GM18951 (cell line): ENCODE results near the gene ARHGAP33.

Experiments used
- POLR2A ChIP-seq: IDR thresholded peaks from 4 replicates; pipeline ENCODE4 v1.6.1; 2011; ENCODE audit warnings: mild to moderate bottlenecking; ENCODE audit not compliant: insufficient read length, insufficient read depth; ENCODE audit errors: extremely low read depth
- in situ Hi-C: fragments of 300-500 bp; cut with MboI; formaldehyde crosslinking; loops from one replicate; pipeline ENCODE4 v1.12.0; 2022; ENCODE audit warnings: low sequenced_read_pairs, mixed read lengths, inconsistent platforms; ENCODE audit not compliant: unreplicated experiment

Gene ARHGAP33

DNA sequence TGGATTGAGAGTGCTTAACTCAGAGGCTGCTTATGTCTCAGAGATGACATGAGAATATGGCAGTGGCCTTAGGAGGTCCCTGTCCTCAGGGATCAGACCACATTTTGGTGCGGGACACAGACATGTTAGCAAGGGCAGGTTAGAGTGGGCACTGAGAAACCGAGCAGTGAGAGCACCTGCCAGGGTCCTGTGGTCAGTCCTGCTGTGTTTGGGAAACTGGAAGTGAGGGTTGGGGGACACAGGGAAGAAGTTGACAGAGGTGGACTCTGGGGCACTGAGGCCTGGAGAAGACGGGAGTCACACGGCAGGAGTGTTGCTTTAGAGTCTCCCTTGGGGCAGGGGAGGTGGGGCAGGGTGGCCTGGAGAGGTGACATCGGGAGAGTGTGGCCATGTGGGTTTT lies 40.5 kb upstream of the ARHGAP33 start:
- in situ Hi-C loops: no loop called here
- TF ChIP-seq POLR2A: no peak

DNA sequence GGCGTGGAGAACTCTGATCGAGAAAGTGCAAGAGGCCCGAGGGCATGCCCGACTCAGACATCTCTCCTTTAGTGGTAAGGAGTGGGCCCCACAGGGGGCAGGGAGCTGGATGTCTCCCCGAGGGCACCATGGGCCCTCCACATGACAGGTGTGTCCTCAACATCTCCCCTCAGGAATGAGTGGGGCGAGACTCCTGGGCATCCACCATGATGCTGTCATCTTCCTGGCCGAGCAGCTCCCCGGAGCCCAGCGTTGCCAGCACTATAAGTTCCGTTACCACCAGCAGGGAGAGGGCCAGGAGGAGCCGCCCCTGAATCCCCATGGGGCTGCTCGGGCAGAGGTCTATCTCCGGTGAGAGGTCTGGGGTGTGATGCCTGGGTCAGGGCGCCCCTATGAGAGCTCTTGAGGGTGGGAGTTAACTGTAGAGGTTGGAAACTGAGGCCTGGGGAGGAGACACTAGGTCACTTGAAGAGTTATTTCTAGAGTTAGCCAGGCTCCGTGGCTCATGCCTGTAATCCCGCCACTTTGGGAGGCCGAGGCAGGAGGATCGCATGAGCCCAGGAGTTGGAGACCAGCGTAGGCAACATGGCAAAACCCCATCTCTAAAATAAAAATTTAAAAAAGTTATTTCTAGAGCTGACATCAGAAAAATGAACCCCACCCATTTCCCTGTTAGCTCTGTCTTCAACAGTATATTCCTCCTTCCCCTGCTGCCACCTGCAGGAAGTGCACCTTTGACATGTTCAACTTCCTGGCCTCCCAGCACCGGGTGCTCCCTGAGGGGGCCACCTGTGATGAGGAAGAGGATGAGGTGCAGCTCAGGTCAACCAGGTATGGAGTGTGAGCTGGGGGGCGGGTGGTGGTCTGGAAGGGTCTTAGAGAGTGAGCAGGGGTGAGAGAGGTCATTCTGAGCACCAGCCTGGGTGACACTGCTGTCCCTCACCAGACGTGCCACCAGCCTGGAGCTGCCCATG lies 38.2 kb upstream of the ARHGAP33 start:
- TF ChIP-seq POLR2A: peak; percentile 10
- in situ Hi-C loops: no loop called here

DNA sequence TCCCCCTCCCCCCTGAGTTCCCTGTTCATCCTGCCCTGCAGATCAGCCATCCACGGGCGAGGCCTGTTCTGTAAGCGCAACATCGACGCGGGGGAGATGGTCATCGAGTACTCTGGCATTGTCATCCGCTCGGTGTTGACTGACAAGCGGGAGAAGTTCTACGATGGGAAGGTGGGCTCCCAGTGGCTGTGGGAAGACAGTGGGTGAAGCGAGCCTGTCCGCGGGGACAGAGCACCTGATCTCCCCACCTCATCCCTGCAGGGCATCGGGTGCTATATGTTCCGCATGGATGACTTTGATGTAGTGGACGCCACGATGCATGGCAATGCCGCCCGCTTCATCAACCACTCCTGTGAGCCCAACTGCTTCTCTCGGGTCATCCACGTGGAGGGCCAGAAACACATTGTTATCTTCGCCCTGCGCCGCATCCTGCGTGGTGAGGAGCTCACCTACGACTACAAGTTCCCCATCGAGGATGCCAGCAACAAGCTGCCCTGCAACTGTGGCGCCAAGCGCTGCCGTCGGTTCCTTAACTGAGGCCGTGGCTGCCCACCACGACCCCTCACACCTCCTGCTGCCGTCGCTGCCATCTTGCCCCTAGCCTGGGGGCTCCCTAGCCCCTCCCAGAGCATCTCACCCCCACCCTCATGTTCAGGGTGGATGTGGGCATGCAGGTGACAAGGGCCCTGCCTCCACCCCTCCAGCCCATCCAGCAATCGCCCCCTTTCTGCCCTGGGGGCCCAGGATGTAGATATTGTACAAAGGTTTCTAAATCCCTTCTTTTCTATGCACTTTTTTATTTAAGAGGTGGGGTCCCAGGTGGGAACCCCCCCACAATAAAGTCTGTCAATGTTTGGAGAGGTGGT lies 37.1 kb upstream of the ARHGAP33 start:
- in situ Hi-C loops: no loop called here
- no peak for TF ChIP-seq POLR2A

DNA sequence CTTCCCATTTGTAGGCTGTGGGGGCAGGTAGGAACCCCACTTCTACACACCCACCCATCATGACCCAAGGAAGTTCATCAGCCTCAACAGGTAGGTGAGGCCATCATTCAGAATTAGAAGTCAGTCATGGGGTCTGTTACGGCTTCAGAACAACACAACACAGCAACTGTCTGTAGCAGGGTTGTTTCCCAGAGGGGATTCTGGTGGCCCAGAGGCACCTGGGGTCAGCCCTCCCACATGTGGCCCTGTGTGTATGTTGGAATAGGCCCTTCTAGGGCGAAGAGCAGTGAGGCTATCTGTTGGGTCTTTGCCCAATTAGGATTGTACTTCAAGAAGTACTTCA lies 36.5 kb upstream of the ARHGAP33 start:
- no peak for TF ChIP-seq POLR2A
- in situ Hi-C loops: no loop called here

DNA sequence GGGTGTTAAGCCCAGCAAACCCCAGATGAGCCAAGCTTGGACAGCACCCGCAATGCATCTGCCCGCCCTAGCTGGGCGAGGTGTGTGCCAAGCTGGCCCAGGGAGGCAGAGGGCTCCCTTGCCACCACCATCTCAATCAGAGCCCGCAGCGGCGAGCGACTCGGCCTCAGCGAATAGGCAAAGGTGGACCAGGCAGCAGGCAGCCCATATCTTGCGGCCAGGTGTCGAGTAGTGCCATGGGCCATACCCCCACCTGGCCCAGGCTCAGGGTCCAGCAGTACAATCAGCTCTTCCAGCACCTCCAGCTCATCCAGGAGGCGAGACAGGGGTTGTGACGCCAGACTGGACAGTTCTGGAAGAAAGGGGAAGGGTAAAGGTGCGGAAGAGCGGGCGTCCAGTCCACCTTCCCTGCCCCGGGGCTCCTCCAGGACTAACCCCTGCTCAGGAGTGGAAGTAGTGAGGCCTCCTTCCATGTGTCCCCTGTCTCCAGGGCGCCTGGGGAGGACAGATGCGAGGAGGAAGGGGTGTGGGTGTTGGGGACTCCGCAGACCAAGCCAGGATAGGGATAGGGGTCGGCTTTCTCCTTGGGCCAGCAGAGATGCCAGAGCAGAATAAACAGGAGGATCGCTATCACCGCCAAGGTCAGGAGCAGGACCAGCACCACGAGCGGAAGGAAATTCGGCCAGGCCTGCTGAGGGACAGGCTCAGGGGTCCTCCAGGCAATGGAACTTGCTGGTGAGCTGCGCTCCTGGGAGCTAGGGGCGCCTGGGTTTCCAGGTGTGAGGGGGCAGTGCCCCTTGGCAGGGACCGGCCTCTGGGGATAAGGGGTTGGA lies 35.9 kb upstream of the ARHGAP33 start:
- in situ Hi-C loops: no loop called here
- no peak for TF ChIP-seq POLR2A

DNA sequence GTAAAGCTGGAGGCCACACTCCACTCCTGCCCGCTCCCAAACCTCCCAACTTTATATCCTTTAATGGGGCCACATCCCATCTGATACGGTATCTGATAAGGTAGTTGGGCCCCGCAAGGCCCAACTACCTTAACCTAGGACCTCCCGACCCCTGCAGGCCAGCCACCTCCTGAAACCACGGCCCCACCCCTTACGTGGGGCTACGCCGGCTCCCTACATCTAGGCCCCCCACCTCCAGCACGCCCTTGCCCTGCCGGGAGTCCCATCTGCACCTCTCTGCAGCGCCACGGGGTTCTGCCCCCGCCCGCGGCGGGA lies 35.3 kb upstream of the ARHGAP33 start:
- in situ Hi-C loops: no loop called here
- no peak for TF ChIP-seq POLR2A

DNA sequence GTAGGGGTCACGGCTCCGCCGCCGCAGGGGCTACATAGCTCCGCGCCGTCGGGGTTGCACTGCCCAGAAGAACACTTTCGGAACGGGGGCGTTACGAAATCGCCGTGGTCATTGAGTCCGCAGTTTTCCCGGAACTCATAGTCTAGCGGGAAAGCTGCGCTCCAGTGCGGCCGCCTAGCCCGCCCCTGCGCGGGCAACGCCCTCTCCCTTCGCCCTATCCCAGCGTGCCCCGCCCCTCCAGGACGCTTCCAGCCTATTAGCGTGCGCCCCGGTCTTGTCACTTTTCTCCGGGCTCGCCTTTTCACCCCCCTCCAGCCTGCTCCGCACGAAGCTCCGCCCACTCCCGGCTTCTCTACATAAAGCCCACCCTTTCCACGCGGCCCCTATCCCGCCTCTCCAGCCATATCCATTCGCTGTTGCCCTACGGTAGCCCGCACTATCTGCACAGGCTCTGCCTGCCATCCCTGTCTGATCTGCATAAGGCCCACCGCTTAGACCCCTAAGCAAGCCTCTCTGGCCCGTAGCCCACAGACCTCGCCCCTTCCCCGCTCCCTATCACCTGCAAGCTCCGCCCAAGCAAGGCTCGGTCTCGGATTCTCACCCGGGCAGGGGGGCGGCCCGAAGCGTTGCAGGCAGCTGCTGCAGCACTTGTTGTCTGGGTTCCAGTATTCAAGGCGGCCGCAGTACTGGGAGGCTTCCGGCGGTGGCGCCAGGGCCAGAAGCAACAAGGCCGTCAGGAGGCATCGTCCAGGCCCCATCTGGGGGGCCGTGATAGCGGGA lies 34.8 kb upstream of the ARHGAP33 start:
- in situ Hi-C loops: no loop called here
- peak; percentile 74 for TF ChIP-seq POLR2A

DNA sequence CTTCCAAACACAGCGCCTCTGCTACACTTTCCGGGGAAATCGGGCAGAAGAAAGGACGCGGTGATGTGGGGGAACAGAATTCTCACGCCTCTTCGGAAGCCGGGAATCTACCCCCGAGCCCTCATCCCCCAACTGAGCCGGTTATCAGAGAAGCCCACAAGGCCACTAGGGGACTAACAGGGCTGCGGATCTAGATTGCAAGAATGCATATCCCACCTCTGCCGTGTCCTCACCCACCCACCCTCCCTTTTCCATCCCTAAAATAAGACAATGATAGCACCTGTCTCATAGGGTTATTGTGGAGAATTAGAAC lies 34.2 kb upstream of the ARHGAP33 start:
- no peak for TF ChIP-seq POLR2A
- in situ Hi-C loops: no loop called here

DNA sequence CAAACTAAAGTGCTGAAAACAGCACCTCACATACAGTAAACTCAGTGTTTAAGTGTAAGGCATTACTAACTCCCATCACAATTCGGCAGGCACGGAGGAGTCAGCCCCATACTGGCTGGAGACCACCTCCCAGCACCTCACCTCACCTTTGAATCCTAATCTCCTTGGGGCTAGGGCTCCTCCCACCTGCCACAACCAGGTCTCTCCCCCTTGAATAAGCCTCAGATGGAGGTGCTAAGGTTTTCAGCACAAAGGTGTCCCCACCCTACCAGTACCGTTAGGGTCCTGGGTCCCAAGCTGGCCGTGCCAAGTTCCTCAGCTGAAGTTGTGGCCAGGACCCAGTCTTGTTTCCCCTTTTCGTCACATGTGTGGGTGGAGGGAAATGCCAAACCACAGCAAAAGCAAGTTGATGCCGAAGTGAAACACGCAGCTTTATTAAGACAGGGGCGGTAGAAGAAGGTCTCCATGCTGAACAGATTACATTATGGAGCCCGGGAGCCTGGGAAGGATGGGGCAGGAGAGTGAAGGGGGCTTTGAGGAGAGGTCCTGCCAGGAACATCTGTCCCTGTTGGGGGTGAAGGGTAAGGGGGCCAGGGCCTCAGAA lies 33.1 kb upstream of the ARHGAP33 start, which contains the start of gene IGFLR1:
Gene IGFLR1, minus strand, starts transcription at position 332 of the 604 bp plus-strand sequence. CDS start 1,272 bp downstream, outside the sequence.
- TF ChIP-seq POLR2A: peak; percentile 51
- in situ Hi-C loops: no loop called here

DNA sequence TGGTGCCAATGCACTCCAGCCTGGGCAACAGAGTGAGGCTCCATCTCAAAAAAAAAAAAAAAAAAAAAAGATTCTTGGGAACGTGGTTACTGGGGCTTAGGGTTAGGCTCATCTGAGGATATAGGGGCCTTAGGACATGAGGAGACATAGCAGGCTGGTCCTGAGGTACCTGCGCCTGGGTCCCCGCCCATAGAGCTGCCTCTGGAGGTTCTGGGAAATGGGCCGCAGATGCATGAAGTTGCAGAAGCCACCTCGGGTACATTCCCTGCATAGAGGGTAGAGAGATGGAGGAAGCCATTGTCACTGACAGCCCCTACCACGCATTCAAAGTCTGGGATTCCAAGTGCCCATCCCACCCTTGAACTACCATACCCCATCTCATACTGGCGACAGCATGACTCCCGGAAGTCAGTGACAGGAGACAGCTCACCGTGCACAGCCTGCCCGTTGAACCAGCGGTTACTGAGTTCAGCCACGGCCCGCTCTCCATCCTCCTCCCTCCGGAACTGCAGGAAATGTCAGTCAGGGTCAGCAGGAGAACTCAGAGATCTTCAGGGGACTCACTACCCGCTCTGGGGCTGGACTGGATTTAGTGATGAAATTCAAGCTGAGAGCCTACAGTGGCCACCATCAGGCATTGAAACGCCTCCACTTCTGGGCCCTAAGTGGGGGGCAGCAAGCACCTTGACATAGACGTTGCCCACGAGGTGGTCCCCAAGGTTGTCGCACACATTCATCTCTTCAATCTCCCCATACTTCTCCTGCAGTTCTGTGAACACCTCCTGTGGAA lies 31.5 kb upstream of the ARHGAP33 start:
- TF ChIP-seq POLR2A: no peak
- in situ Hi-C loops: no loop called here
